ENCODE measurements around the gene OVOL2.

- no peak for TF ChIP-seq CTCF (IDR thresholded peaks at IDR 0.05; ENCODE audit: poor library complexity, severe bottlenecking)
- TF ChIP-seq EZH2 (IDR thresholded peaks at IDR 0.05; ENCODE audit: borderline replicate concordance, insufficient read depth, low read length, poor library complexity, severe bottlenecking), result no peak
- no peak for TF ChIP-seq POLR2AphosphoS5 (IDR thresholded peaks at IDR 0.05)
- no peak for TF ChIP-seq EP300 (conservative IDR thresholded peaks at IDR 0.05; ENCODE audit: poor library complexity, severe bottlenecking)
- no peak for TF ChIP-seq TAF1 (IDR thresholded peaks at IDR 0.05; ENCODE audit: low read depth)
- TF ChIP-seq SMC3 (conservative IDR thresholded peaks at IDR 0.05; ENCODE audit: poor library complexity), result no peak
- no peak for TF ChIP-seq RAD21 (conservative IDR thresholded peaks at IDR 0.05)
- no peak for TF ChIP-seq MXI1 (conservative IDR thresholded peaks at IDR 0.05; ENCODE audit: poor library complexity, severe bottlenecking)
Observed at GRCh38 chr20:18090477-18090876, 32.8 kb upstream of the OVOL2 start.
